ENCODE results near the gene ISG20L2.

Gene ISG20L2

DNA sequence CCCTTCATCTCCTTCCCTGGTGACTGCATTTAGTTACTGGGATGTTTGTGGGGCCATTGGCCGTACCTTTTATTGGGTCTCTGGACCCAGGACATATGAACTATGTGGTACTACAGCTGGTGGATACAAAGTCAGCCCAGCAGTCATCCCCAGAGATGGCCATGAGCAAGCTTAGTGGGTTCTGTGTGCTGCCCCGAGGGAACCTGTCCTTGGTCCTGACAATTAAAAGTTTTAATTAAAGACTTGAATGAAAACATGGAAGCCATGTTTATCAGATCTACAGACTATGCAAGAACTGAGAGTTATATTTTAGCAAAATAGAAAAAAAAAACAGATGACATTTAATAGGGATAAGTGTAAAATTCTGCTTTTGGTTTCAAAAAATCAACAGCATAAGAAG is 48.5 kb downstream of the ISG20L2 start:
- H3K4me3 ChIP-seq (ENCODE audit: low read depth, low read length) = no peak overlapping the region
- H3K27ac ChIP-seq (ENCODE audit: low read depth, low read length) = no peak overlapping the region
- no peaks in the 10 kb centered on the region for H3K9me3 ChIP-seq (ENCODE audit: control insufficient read depth, insufficient read depth, low read length)
- no peak overlapping the region for H3K9ac ChIP-seq (ENCODE audit: low read depth, low read length)
- H3K27me3 ChIP-seq (ENCODE audit: control insufficient read depth, insufficient read depth, low read length) = peaks cover 4% of the 10 kb centered on the region; the same call in 1 of the 2 replicates
- peaks cover 27% of the 10 kb centered on the region for H3K4me1 ChIP-seq (ENCODE audit: control insufficient read depth, insufficient read depth, low read length)
- H3K36me3 ChIP-seq (ENCODE audit: control insufficient read depth, insufficient read depth, low read length) = 0 out of 2 replicates have a peak, but pooled peaks cover under 1% of the 10 kb centered on the region

DNA sequence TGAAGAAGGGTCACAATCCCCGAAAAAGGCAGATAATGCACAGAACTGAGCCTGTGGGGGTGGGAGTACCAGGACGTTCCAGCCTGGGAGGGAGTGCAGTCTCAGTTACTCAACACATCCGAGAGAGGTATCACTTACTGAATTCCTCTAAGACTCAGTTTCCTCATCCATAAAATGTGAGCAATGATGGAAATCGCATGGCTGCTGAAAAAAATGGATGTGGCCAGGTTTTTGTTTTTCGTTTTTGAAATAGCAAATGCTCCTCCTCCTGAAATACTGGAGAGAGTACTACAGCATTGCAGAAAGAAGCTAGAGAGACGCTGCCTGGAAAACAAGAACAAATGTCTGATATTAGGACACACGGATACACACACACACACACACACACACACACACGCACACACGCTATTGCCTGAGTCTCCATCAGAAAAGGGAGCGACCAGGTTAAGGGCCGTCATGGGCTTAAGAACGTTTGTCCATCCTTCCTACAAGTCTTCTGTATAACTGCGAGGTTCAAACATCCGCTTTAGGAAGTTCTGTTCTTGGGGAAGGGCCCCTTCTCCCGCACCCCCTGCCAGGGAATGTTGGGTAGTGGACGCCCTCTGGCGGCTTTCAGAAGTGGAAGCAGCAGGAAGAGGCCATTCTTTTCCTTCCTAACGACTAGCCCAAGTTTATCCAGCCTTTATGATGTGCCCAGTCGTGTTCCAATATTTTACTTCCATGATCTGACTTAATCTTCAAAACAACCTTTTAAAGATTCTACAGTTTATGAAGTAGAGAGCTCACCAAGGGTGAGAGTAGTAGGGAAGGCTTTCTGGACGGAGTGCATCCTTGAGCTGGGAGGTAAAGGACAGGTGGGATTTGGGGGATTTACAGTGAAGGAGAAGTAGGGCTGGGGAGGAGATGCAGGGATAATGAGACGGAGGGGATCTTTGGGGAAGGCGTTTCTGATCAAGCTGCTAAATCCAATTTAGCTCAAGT is 50.7 kb downstream of the ISG20L2 start:
- H3K9me3 ChIP-seq (ENCODE audit: control insufficient read depth, insufficient read depth, low read length) = no peaks in the 10 kb centered on the region
- H3K36me3 ChIP-seq (ENCODE audit: control insufficient read depth, insufficient read depth, low read length) = peaks cover 14% of the 10 kb centered on the region
- H3K4me3 ChIP-seq (ENCODE audit: low read depth, low read length) = peak overlapping the region; percentile 73
- H3K4me1 ChIP-seq (ENCODE audit: control insufficient read depth, insufficient read depth, low read length) = peaks cover 44% of the 10 kb centered on the region
- H3K27me3 ChIP-seq (ENCODE audit: control insufficient read depth, insufficient read depth, low read length) = peaks cover 4% of the 10 kb centered on the region; the same call in 1 of the 2 replicates
- peak overlapping the region; percentile 71 for H3K27ac ChIP-seq (ENCODE audit: low read depth, low read length)
- H3K9ac ChIP-seq (ENCODE audit: low read depth, low read length) = no peak overlapping the region

DNA sequence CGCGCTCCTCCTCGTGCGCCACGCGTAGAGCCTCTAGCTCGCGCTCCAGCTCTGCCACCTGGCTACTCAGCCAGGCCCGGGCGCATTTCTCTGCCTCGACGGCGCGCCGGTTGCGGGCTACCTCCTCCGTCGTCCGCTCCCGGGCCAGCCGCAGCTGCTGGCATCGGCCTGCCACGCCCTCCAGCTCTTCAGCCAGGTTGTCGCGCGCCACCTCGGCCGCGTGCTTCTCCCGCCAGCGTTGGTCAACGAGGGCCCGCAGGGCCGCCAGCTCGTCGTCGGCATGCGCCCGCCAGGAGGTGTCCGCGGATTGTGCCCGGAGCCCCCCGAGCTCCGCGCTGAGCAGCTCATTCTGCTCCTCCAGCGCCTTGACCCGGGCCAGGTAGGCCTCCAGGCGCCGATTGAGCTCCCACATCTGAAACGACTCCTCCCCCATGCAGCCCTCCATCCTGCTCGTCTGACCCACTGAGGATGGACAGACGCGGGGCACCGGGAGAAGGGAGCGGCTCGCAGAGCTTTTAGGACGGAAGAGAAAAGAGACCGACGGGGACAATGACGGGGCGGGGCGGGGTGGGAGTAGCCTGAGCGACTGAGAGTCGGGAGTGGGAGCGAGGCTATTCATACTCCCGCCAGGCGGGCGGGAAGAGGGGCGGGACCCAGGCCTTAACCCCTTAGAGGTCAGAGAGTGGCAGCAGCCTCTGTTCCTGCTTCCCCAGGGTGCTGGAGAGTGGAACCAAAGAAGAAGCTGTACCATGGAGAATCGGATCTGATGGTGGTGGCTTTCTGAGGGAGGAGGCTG is 51.5 kb downstream of the ISG20L2 start, which contains the start of gene NES:
Gene NES, minus strand, starts transcription at position 588 of the 796 bp plus-strand sequence. Its CDS starts 143 bp downstream, at position 445.
- peaks cover 23% of the 10 kb centered on the region for H3K36me3 ChIP-seq (ENCODE audit: control insufficient read depth, insufficient read depth, low read length)
- H3K4me1 ChIP-seq (ENCODE audit: control insufficient read depth, insufficient read depth, low read length) = peaks cover 46% of the 10 kb centered on the region
- peak within 1 kb of the TSS; percentile 99 for H3K27ac ChIP-seq (ENCODE audit: low read depth, low read length)
- peak within 1 kb of the TSS; percentile 73 for H3K9ac ChIP-seq (ENCODE audit: low read depth, low read length)
- H3K9me3 ChIP-seq (ENCODE audit: control insufficient read depth, insufficient read depth, low read length) = no peaks in the 10 kb centered on the region
- H3K27me3 ChIP-seq (ENCODE audit: control insufficient read depth, insufficient read depth, low read length) = peaks cover 4% of the 10 kb centered on the region; the same call in 1 of the 2 replicates
- H3K4me3 ChIP-seq (ENCODE audit: low read depth, low read length) = peak within 1 kb of the TSS; percentile 73

- Histone ChIP-seq H3K27me3 (ENCODE audit: control insufficient read depth, insufficient read depth, low read length) (peaks cover 4% of the 10 kb centered on the region; the same call in 1 of the 2 replicates), H3K36me3 (ENCODE audit: control insufficient read depth, insufficient read depth, low read length) (peaks cover 30% of the 10 kb centered on the region), H3K9ac (ENCODE audit: low read depth, low read length) (peak overlapping the region; percentile 73), H3K27ac (ENCODE audit: low read depth, low read length) (peak overlapping the region; percentile 99), H3K9me3 (ENCODE audit: control insufficient read depth, insufficient read depth, low read length) (no peaks in the 10 kb centered on the region), H3K4me1 (ENCODE audit: control insufficient read depth, insufficient read depth, low read length) (peaks cover 43% of the 10 kb centered on the region), H3K4me3 (ENCODE audit: low read depth, low read length) (peak overlapping the region; percentile 73)
These were observed 52.3 kb downstream of the ISG20L2 start for GRCh38 chr1:156676114-156676819.

DNA sequence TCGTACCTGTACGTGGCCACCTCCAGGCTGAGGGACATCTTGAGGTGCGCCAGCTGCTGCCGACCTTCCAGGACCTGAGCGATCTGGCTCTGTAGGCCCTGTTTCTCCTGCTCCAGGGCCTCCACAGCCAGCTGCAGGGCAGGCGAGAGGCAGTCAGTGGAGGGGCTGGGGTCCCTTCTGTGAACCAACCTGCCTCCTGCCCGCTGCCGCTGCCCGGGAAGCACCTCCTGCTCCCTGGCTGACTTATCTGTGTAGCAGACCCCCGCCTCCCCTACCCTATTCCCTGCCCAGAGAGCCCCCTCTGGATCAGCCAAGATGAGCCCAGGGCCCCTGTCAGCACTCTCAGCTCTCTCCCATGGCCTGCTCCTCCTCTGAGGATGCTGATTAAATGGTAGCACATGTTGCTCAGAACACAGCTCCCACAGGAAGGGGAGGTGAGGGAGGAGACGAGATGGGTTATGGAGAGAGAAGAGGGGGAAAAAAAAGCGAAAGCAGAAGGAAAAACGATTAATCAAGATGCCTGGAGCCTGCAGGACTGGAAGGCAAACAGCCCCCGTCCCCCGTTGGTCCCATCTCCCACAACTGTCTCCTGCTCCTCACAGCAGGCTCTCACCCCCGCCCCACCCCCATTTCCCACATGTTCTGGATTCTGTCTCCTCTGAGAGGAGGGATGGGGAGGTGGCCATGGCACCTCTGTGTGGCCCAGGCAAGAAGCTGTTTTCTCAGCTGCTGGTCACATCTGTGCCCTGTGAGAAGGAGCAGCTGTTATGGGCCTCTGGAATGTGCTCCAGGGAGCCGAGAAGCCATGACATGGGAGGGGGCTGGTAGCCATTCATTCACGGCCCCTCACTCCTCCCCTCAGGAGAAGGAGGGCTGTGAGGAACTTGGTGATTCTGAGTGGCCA is 53.1 kb downstream of the ISG20L2 start:
- peaks cover 46% of the 10 kb centered on the region for H3K4me1 ChIP-seq (ENCODE audit: control insufficient read depth, insufficient read depth, low read length)
- peak overlapping the region; percentile 73 for H3K9ac ChIP-seq (ENCODE audit: low read depth, low read length)
- H3K27me3 ChIP-seq (ENCODE audit: control insufficient read depth, insufficient read depth, low read length) = peaks cover 4% of the 10 kb centered on the region; the same call in 1 of the 2 replicates
- H3K9me3 ChIP-seq (ENCODE audit: control insufficient read depth, insufficient read depth, low read length) = no peaks in the 10 kb centered on the region
- H3K36me3 ChIP-seq (ENCODE audit: control insufficient read depth, insufficient read depth, low read length) = peaks cover 31% of the 10 kb centered on the region
- H3K4me3 ChIP-seq (ENCODE audit: low read depth, low read length) = peak overlapping the region; percentile 73
- H3K27ac ChIP-seq (ENCODE audit: low read depth, low read length) = peak overlapping the region; percentile 99

DNA sequence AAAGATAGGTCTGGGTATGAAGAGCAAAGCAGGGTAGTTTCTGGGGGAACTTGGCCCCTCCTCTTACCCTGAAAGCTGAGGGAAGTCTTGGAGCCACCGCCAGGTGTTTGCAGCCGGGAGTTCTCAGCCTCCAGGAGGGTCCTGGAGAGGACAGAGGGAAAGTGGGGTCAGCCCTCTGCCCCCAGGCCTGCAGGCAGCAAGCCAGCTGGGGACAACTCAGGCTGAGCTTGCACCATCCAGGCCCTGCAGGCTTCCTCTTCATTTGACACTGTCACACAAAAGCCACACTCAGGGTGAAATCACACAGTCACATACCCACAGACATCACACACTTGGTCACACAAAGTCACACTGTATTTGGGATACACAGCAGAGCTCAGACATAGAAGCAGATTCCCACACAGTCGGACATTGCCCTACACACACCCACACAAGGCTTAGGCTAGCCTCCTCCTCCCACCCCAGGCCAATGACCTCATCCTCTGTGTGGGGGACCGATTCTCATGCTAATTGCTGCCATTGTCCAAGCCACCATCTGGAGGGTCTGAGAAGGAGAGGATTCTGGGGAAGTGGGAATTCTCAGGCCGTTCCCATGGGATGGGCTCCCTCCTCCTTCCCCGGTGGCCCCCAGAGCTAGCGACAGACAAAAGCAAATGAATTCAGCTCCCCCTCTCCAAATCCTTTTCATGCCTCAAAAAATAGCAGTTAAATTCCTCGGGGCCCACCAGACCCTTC is 55.0 kb downstream of the ISG20L2 start:
- peak overlapping the region; percentile 44 for H3K9ac ChIP-seq (ENCODE audit: low read depth, low read length)
- peaks cover 4% of the 10 kb centered on the region; the same call in 1 of the 2 replicates for H3K27me3 ChIP-seq (ENCODE audit: control insufficient read depth, insufficient read depth, low read length)
- peaks cover 31% of the 10 kb centered on the region for H3K36me3 ChIP-seq (ENCODE audit: control insufficient read depth, insufficient read depth, low read length)
- no peaks in the 10 kb centered on the region for H3K9me3 ChIP-seq (ENCODE audit: control insufficient read depth, insufficient read depth, low read length)
- peak overlapping the region; percentile 99 for H3K27ac ChIP-seq (ENCODE audit: low read depth, low read length)
- H3K4me3 ChIP-seq (ENCODE audit: low read depth, low read length) = peak overlapping the region; percentile 46
- H3K4me1 ChIP-seq (ENCODE audit: control insufficient read depth, insufficient read depth, low read length) = peaks cover 64% of the 10 kb centered on the region

Measured in HUES48 (cell line).